HepG2 (cell line): ENCODE measurements around the gene ATRX. TPM values are rescaled to one million over a fixed set of nuclear protein-coding genes. Genes with fewer than 3 reads are reported as not detected.

Experiments
- ATAC-seq: fragments of 200-7000 bp; cut with Tn5 transposase; 3 replicates; pipeline ENCODE4 v1.9.1; 2020; ENCODE audit warnings: mild to moderate bottlenecking, moderate library complexity
- BruUV-seq: library from RNA; stranded (reverse); fragments of 400-500 nt; replicated peaks from 2 replicates; lab custom pipeline; 2021; lab: Mats Ljungman, UMichigan
- CTCF ChIA-PET: fragments of 300-600 bp; formaldehyde crosslinking; extraction: SDS; loops from one replicate; lab custom pipeline; 2021; ENCODE audit warnings: low total read pairs, inconsistent platforms, low intra/inter-chr PET ratio; lab: Yijun Ruan, JAX
- POLR2A ChIA-PET: fragments of 350-600 bp; sonication (Branson Sonifier 250); formaldehyde crosslinking; loops from one replicate; lab custom pipeline; 2020; ENCODE audit warnings: antibody characterized with exemption, inconsistent platforms; lab: Yijun Ruan, JAX
- DNase-seq: peaks from one replicate; pipeline ENCODE4 v3.0.0-alpha.2; 2015; ENCODE audit warnings: low spot score
- FAIRE-seq: peaks from 3 replicates; lab custom pipeline; 2011; peaks lifted over from hg19 to GRCh38; lab: Jason Lieb, UNC
- H2AFZ ChIP-seq: one replicate; pipeline ENCODE4 v1.6.1; 2011; ENCODE audit warnings: low read length, inconsistent platforms
- H3K27ac ChIP-seq: fragments of 300-600 bp; 3 replicates; pipeline ENCODE4 v1.8.0; 2011; ENCODE audit warnings: mixed run types, mild to moderate bottlenecking, mixed read lengths, low read length, inconsistent platforms; ENCODE audit not compliant: insufficient read depth; ENCODE audit errors: extremely low read length
- H3K27me3 ChIP-seq, 2 experiments: fragments of 200-600 bp in 1 of 2; 2 replicates in 1 of 2; 3 replicates in 1 of 2; pipeline versions ENCODE4 v1.6.0 to v1.8.0; 2011; ENCODE audit warnings: low read length in 2 of 2, mild to moderate bottlenecking in 2 of 2, moderate library complexity in 2 of 2, inconsistent platforms in 1 of 2; ENCODE audit not compliant: insufficient read depth in 2 of 2, control insufficient read depth in 1 of 2
- H3K36me3 ChIP-seq, 2 experiments: fragments of 200-600 bp in 1 of 2; replicated peaks in 1 of 2; 2 replicates in 1 of 2; 3 replicates in 1 of 2; pipeline versions ENCODE4 v1.5.1 to v1.8.0; 2011; ENCODE audit warnings: low read length in 2 of 2, inconsistent platforms in 1 of 2; ENCODE audit not compliant: insufficient read depth in 2 of 2, control insufficient read depth in 1 of 2
- H3K4me1 ChIP-seq: 2 replicates; pipeline ENCODE4 v1.5.1; 2012; ENCODE audit warnings: low read length, inconsistent platforms; ENCODE audit not compliant: insufficient read depth
- H3K4me2 ChIP-seq: 2 replicates; pipeline ENCODE4 v1.6.0; 2011; ENCODE audit warnings: low read depth, low read length, inconsistent platforms
- H3K4me3 ChIP-seq, 3 experiments: fragments of 200-600 bp in 1 of 3; sonication (generic), shearing (Covaris generic) in 1 of 3; replicated peaks in 1 of 3; 2 replicates each; pipeline ENCODE4 v1.5.1; 2011 to 2016; ENCODE audit warnings: low read length in 3 of 3, inconsistent platforms in 2 of 3, low read depth in 2 of 3, mild to moderate bottlenecking in 2 of 3, control low read depth in 1 of 3, mixed read lengths in 1 of 3; ENCODE audit not compliant: insufficient read depth in 1 of 3
- H3K79me2 ChIP-seq: one replicate; pipeline ENCODE4 v1.6.1; 2011; ENCODE audit warnings: low read length, inconsistent platforms; ENCODE audit not compliant: insufficient read depth
- H3K9ac ChIP-seq: 2 replicates; pipeline ENCODE4 v1.6.0; 2011; ENCODE audit warnings: mild to moderate bottlenecking, low read depth, low read length, inconsistent platforms; ENCODE audit not compliant: insufficient read depth
- H3K9me3 ChIP-seq: 2 replicates; pipeline ENCODE4 v1.5.1; 2012; ENCODE audit warnings: mild to moderate bottlenecking, low read length
- H4K20me1 ChIP-seq: 2 replicates; pipeline ENCODE4 v1.6.0; 2011; ENCODE audit warnings: inconsistent platforms, mild to moderate bottlenecking, low read length, moderate library complexity; ENCODE audit not compliant: insufficient read depth
- BRF2 ChIP-seq: sonication (generic); formaldehyde crosslinking; IDR thresholded peaks from 2 replicates; pipeline ENCODE4 v1.8.1; 2022; ENCODE audit warnings: mild to moderate bottlenecking, missing genetic modification reagents
- CHCHD3 ChIP-seq: sonication (generic); formaldehyde crosslinking; IDR thresholded peaks from 2 replicates; pipeline ENCODE4 v1.8.0; 2022; ENCODE audit warnings: mild to moderate bottlenecking, missing genetic modification reagents, moderate library complexity
- EP300 ChIP-seq, 3 experiments: sonication (generic) in 1 of 3; formaldehyde crosslinking in 1 of 3; IDR thresholded peaks; 2 replicates each; pipeline versions ENCODE4 v1.5.1 to v1.6.1; 2011 to 2020; ENCODE audit warnings: low read depth in 2 of 3, low read length in 2 of 3, borderline replicate concordance in 1 of 3, improper control_type of control experiment in 1 of 3, mild to moderate bottlenecking in 1 of 3, missing genetic modification reagents in 1 of 3, moderate library complexity in 1 of 3
- KLF6 ChIP-seq: IDR thresholded peaks from 2 replicates; pipeline ENCODE4 v1.8.0; 2016; ENCODE audit warnings: missing biosample characterization, missing genetic modification reagents
- MEIS1 ChIP-seq: sonication (generic); formaldehyde crosslinking; IDR thresholded peaks from 2 replicates; pipeline ENCODE4 v1.9.0; 2021; ENCODE audit warnings: mild to moderate bottlenecking, missing genetic modification reagents, moderate library complexity, borderline replicate concordance
- POLR2AphosphoS5 ChIP-seq: IDR thresholded peaks from 2 replicates; pipeline ENCODE4 v1.6.1; 2012; ENCODE audit warnings: low read depth, low read length
- RORA ChIP-seq: sonication (generic); formaldehyde crosslinking; IDR thresholded peaks from 2 replicates; pipeline ENCODE4 v1.5.0; 2020; ENCODE audit warnings: mild to moderate bottlenecking, missing genetic modification reagents, moderate library complexity
- SYNCRIP ChIP-seq: fragments of 200-400 bp; formaldehyde crosslinking; IDR thresholded peaks from 2 replicates; pipeline ENCODE4 v1.6.1; 2018; ENCODE audit warnings: mild to moderate bottlenecking, low read depth, low read length; ENCODE audit not compliant: insufficient read depth
- ZBTB21 ChIP-seq: sonication (generic); formaldehyde crosslinking; IDR thresholded peaks from 2 replicates; pipeline ENCODE4 v1.4.0; 2020; ENCODE audit warnings: missing genetic modification reagents
- ZNF142 ChIP-seq: sonication (generic); formaldehyde crosslinking; IDR thresholded peaks from 2 replicates; pipeline ENCODE4 v1.4.0; 2020; ENCODE audit warnings: missing genetic modification reagents
- ZNF354B ChIP-seq: sonication (generic); formaldehyde crosslinking; IDR thresholded peaks from 2 replicates; pipeline ENCODE4 v1.8.0; 2022; ENCODE audit warnings: mild to moderate bottlenecking, missing genetic modification reagents
- ZNF589 ChIP-seq: sonication (generic); formaldehyde crosslinking; conservative IDR thresholded peaks from 2 replicates; pipeline ENCODE4 v1.8.0; 2022; ENCODE audit warnings: mild to moderate bottlenecking, moderate library complexity, missing genetic modification reagents
- ZNF883 ChIP-seq: sonication (generic); formaldehyde crosslinking; IDR thresholded peaks from 2 replicates; pipeline ENCODE4 v1.5.1; 2020; ENCODE audit warnings: mild to moderate bottlenecking, missing genetic modification reagents; ENCODE audit errors: not compliant biosample characterization
- WGBS: methylation state at CpG from one replicate; pipeline ENCODE4 v1.1.6; 2017; ENCODE audit warnings: low lambda C conversion rate; 5-methylcytosine and 5-hydroxymethylcytosine counted together
- in situ Hi-C: cut with HindIII; loops from 2 replicates; pipeline ENCODE4 v1.10.0; 2017; ENCODE audit warnings: low pct_unique_long_range_greater_than_20kb; ENCODE audit not compliant: extremely low pct_ligation_motif_present
- intact Hi-C: fragments of 100-400 bp; cut with micrococcal nuclease; formaldehyde crosslinking; loops from one replicate; pipeline ENCODE4 v1.10.0; 2022; ENCODE audit not compliant: unreplicated experiment
- polyA plus RNA-seq, 8 experiments: library from polyadenylated mRNA; depleted of rRNA in 3 of 8; stranded (reverse) in 7 of 8; unstranded in 1 of 8; fragments of >200 nt; fragmentation: Illumina TruSeq in 4 of 8; extraction: Trizol in 4 of 8; gene quantifications; 2 replicates each; pipeline versions ENCODE4 v1.2.1 to v1.2.3, GENCODE V29; 2011 to 2016; ENCODE audit warnings: low read depth in 4 of 8, missing spikeins in 1 of 8, mixed read lengths in 1 of 8; ENCODE audit not compliant: insufficient read depth in 1 of 8
- total RNA-seq, 5 experiments: library from RNA; depleted of rRNA; stranded (reverse); fragments of >200 nt; fragmentation: Illumina TruSeq; extraction: Trizol; gene quantifications; 2 replicates each; pipeline ENCODE4 v1.2.3, GENCODE V29; 2016; ENCODE audit warnings: low read depth in 1 of 5
- TF ChIP-seq, protein P1 (sequence below): IDR thresholded peaks from 2 replicates; pipeline ENCODE4 v1.6.1; 2016

ATRX gene
- total and polyA plus RNA-seq, 2 of the 13 experiments (the other 11 are each of a cell fraction or from before 2014, with no cell fraction given) = 26.1 to 44.5 TPM

- ATAC-seq (no peak), FAIRE-seq (no peak), DNase-seq (no peak)
- Histone ChIP-seq H2AFZ (no peak overlapping the region), H3K9ac (no peak overlapping the region), H3K4me1 (no peaks in the 10 kb centered on the region), H3K36me3 (peaks cover 0 to 2% of the 10 kb centered on the region in 2 experiments; a peak in 1 of 5 replicates), H3K79me2 (no peaks in the 10 kb centered on the region), H4K20me1 (no peaks in the 10 kb centered on the region), H3K27ac (no peak overlapping the region), H3K9me3 (no peaks in the 10 kb centered on the region), H3K27me3 (no peaks in the 10 kb centered on the region), H3K4me3 (no peak overlapping the region), H3K4me2 (no peak overlapping the region)
- POLR2A ChIA-PET = no interaction called here
- TF ChIP-seq, protein P1, sequence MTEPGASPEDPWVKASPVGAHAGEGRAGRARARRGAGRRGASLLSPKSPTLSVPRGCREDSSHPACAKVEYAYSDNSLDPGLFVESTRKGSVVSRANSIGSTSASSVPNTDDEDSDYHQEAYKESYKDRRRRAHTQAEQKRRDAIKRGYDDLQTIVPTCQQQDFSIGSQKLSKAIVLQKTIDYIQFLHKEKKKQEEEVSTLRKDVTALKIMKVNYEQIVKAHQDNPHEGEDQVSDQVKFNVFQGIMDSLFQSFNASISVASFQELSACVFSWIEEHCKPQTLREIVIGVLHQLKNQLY (CRISPR knock-in tag) = no peak
- TF ChIP-seq BRF2 (CRISPR knock-in tag) = no peak
- TF ChIP-seq POLR2AphosphoS5 = no peak
- no peak for TF ChIP-seq EP300 (IDR thresholded peaks at IDR 0.05; ENCODE audit: low read depth in 2 of 2, low read length in 2 of 2)
- no peak for TF ChIP-seq EP300 (CRISPR knock-in tag; IDR thresholded peaks at IDR 0.05; ENCODE audit: borderline replicate concordance)
- TF ChIP-seq ZNF142 (CRISPR knock-in tag) = no peak
- TF ChIP-seq CHCHD3 (CRISPR knock-in tag) = no peak
- TF ChIP-seq ZBTB21 = no peak
- no peak for TF ChIP-seq SYNCRIP
- no peak for TF ChIP-seq MEIS1 (CRISPR knock-in tag)
- TF ChIP-seq RORA (CRISPR knock-in tag) = no peak
- no peak for TF ChIP-seq KLF6 (CRISPR knock-in tag)
- TF ChIP-seq ZNF589 (CRISPR knock-in tag) = no peak
- TF ChIP-seq ZNF354B (CRISPR knock-in tag) = no peak
- no peak for TF ChIP-seq ZNF883
- intact Hi-C loops = no loop called here
- 100% methylated on average over 1 of the region's 1 CpG for WGBS
- no TSS peak for BruUV-seq
- CTCF ChIA-PET = no interaction called here
- in situ Hi-C loops = no loop called here
Observed at GRCh38 chrX:77617206-77617605, 168.8 kb downstream of the ATRX start.
